IPS DF 4.7 (cell line): ENCODE measurements around the gene TOLLIP.
"Not testable (repeated sequence)": the region's sequence is repeated elsewhere in the genome, so short reads cannot be mapped to it uniquely, and the experiment has no call there.

ENCODE experiments used
- DNase-seq: peaks from one replicate; pipeline ENCODE4 v3.0.0-alpha.2; 2013; ENCODE audit warnings: low spot score; ENCODE audit errors: extremely low read depth

The TOLLIP gene

DNA sequence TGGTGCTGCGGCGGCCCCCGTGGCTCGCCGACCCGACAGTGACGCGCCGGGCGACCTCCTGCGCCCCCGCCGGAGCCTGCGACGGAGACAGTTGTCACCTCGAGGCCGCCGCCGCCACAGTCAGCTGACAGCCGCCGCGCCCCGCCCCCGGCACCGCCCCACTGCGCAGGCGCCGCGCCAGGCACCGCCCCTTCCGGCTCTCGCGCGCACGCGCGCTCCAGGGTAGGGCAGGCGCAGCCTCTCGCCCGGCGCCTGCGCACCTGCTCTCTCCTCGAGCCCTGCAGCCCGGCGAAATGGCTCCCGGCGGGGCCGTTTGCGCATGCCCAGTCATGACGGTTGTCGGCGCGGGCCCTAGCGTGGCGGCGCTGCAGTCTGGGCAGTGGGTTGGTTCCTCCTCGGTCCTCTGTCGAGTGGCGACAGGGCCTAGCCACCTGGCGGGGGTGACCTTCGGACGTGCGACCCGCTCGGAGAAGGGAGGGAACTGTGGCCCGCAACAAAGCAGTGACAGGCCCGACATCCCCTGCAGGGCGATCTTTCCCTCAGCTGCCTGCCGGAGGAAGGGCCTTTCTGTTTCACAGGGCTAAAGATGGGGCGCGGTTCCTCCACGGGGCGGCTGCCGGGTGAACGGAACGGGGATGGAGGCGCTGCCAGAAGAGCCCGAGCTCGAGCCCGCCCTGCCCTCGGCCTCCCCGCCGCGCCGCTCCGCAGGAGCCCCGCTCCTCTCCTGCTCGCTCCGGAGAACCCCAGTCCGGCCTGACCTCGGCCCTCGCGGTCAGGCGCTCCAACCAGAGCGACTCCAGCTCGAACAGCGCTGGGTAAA lies at the start of gene TOLLIP:
TOLLIP (minus strand) TSS at position 135 of the 820 bp plus-strand sequence; CDS start at position 1, 134 bp downstream.
- DNase-seq: peak; percentile 58

DNA sequence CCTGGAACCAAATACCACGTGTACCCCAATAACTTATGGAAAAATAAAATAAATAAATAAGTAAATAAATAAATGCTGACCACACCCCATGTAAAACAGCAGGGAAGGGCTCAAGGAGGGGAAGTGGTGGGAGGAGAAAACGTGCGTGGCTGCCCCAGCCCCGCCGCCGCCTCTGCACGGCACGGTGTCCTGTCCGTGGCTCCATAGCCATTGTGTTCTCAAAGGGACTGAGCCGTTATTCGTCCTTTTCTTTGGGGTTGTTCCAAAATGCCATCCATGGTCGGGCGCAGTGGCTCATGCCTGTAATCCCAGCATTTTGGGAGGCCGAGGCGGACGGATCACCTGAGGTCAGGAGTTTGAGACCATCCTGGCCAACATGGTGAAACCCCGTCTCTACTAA lies 49.5 kb upstream of the TOLLIP start:
- not testable (repeated sequence) for DNase-seq

DNA sequence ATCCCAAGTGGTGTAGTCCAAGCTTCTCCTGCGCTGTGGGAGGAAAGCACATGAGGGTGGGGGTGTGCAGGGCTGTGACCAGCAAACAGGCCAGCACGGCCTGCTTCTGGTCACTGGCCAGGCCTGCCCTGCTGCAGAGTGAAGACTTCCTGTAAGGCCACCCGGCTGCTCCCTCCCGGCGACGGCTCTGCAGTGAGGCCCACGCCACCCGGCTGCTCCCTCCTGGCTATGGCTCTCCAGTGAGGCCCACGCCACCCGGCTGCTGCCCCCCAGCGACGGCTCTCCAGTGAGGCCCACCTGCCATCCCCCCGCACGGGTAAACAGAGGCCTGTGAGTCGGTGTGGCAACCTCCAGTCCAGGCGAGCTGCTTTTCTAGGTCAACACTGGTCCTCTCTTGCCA lies 48.9 kb upstream of the TOLLIP start:
- DNase-seq: no peak

- DNase-seq: no peak
These were observed 47.1 kb upstream of the TOLLIP start for GRCh38 chr11:1356478-1356960.

GRCh38 chr11:1356007-1356435 lies 46.6 kb upstream of the TOLLIP start:
- no peak for DNase-seq

- no peak for DNase-seq
These were observed 44.9 kb upstream of the TOLLIP start for GRCh38 chr11:1354125-1354938.

DNA sequence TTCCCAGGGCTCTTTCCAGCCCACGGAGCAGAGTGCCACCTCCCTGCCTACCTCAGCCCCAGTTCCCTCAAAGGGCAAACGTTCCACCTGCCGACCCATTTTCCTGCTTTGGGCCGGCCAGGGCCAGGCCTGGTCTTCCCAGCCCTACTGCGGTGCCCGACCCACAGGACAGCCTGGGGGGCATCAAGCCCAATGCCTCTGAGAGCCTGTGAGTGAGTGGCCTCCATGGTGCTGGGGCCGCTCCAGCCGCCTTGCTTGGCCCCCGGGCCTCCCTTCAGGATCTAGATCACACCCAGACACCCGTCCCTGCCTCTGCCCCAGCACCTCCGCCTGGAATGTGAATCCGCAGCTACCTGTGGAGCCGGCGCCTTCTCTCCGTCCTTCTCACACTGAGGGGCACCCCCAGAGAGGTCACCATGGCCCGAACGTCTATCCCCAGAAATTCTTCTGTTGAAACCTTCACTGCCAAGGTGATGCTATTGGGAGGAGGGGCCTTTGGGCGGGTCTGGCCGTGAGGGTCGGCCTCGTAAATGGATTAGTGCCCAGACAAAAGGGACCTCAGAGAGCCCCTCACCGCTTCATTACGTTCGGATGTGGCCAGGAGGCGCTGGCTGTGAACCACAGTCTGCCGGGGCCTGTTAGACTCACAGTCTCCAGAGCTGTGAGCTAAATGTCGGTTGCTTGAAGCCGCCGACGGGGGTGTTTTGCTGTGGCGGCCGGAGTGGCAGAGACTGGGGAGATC lies 44.1 kb upstream of the TOLLIP start:
- no peak for DNase-seq

DNA sequence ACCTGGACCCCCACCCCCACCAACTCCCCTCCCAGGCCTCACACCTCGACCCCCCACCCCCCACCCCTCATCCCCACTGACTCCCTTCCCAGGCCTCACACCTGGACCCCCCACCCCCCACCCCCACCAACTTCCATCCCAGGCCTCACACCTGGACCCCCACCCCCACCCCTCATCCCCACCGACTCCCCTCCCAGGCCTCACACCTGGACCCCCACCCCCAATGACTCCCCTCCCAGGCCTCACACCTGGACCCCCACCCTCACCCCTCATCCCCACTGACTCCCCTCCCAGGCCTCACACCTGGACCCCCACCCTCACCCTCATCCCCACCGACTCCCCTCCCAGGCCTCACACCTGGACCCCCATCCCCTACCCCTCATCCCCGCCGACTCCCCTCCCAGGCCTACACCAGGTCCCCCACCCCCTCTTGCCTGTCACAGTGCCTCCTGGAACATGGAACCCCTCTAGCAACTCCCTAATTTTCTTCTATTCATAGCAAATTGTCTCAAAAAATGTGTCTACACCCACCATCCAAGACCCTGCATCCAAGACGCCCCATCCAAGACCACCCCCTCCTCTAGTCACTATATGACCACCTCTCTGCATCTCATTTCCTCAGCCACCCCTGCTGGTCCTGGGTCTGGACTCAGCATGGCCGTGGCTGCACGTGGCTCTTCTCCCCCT lies 43.4 kb upstream of the TOLLIP start:
- DNase-seq: no peak

DNA sequence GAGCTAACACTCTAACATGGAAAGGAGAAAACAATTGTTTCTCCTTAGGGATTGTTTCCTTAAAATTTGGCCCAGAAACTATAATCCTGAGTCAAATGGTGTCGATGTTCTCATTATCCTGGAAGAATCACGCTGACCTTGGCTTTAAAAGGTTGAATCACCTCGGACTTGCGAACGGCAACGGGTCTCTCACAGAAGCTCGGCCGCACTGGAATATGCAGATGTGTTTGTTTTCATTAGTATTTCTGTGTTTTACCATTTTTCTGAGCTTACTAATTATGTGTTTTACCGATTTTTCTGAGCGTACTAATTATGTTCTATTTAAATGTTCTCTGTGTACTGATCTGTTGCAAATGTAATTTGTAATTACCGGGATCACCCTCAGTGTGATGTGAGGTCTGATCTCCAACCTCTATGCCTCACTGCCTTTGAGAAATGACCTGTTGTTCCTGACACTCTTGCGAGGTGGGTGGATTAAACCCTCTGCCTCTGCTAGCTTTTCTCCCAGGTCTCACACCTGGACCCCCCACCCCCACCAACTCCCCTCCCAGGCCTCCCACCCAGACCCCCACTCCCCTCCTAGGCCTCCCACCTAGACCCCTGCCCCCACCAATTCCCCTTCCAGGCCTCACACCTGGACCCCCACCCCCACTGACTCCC lies 42.0 kb upstream of the TOLLIP start:
- DNase-seq: no peak

DNA sequence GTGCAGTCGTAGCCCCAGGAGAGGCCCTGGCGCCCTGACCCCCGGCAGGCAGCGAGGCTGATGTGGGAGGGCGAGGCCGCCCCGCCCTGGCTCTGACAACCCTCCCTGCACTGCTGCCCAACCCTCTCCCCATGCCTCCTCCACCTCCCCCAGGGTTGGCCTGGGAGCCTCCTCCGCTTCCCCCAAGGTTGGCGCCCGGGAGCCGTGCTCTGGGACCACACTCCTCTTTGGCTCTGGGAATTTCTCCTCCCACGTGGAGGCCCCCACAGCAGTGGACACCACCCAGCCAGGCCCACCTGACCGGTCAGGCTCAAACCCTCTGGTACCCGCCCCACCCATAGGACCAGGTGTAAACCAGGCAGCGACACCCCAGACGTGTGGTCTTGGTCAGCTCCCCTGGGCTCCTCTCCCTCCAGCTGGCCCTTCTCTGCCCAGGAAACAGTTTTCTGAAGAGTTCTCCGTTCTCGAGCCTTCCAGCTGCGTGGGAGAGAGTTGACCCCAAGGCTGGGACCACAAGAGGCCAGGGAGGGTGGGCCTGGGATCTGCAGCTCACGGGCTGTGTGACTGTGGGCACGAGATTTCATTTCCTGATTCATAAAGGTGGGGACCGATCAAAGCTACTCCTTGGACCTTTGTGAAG lies 40.8 kb upstream of the TOLLIP start:
- no peak for DNase-seq

DNA sequence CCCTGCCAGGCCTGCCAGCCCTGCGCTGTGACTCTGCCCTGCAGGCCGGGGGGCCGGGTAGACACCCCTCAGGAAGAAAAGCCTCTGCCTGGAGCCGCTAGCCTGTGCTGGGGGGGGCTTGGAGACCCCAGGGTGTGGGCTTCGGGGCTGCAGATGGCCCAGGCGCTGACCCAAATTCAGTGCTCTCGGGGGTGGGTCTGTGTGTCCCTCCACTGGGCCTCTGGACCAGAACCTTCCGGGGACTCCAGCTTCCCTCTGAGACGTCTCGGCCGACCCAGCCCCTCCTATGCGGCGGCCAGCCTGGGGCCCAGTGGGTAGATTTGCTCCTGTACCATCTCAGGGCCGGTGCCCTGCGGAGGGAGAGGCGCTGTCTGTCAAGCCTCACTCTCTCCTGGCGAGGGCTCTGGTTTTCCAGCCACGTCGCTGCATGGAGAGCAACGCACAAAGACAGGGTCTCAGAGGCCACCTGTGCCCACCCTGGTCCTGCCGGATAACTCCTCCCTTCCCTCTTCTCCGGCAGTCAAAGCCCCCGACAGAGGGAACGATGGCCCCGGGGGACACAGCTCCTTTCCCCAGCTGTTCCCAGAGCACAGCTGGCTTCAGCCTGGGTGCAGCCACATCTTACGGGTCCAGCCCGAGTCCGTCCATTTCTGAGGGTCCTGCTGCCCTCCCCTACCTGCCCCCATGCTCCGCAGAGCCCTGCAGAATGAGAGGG lies 40.1 kb upstream of the TOLLIP start:
- no peak for DNase-seq

DNA sequence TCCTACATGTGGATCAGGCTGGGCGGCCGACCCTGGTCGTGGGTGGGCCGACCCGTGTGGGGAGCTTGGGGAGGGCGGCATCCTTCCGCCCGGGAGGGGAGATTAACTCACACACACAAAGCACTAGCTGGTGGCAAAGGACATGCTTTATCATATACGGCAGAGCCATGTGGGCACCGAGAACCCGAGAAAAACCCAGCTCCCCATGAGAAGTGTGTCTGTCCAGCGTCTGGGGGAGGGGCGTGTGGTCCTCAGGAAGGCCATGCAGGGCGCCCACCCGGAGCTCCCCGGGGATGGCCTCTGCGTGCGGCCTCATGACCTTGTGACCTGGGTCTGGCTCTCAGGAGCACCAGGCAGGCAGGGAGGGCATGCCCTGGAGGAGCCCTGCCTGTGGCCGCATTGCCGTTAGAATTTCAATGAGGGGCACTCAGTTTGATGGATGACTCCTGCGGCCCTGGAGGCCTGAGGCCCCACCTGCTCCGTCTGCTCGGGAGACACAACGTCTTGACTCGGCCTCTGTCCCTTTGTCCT lies 39.4 kb upstream of the TOLLIP start:
- DNase-seq: no peak

GRCh38 chr11:1348146-1348795 lies 38.8 kb upstream of the TOLLIP start:
- no peak for DNase-seq

DNA sequence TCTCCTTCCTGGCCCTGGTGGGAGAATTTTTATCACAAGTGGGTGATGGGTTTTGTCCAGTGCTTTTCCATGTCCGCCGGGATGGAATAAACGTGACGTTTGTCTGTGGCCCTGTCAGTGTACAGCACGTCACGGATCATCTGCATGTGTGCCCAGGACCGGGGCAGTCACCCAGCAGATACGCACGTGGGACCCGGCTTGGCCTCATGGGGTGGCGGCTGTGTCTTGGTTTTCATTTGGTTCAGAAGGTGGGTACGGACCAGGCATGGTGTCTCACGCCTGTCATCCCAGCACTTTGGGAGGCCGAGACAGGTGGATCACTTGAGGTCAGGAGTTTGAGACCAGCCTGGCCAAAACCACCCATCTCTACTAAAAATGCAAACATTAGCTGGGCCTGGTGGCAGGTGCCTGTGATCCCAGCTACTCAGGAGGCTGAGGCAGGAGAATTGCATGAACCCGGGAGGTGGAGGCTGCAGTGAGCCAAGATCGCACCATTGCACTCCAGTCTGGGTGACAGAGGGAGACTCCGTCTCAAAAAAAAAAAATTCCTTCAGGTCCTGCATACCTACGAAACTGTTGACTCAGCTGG lies 38.1 kb upstream of the TOLLIP start:
- DNase-seq: not testable (repeated sequence)

- no peak for DNase-seq
These were observed 37.4 kb upstream of the TOLLIP start for GRCh38 chr11:1346669-1347390.

GRCh38 chr11:1345737-1346513 lies 36.5 kb upstream of the TOLLIP start:
- no peak for DNase-seq
